Mucosa of descending colon (tissue), 3 donors: ENCODE data around the gene HSPA12B. TPM values are rescaled to one million over a fixed set of nuclear protein-coding genes. Genes with fewer than 3 reads are reported as not detected.

Source experiments
- ATAC-seq: fragments of 200-7000 bp; cut with Tn5 transposase; one replicate; pipeline ENCODE4 v1.9.1; 2020; ENCODE audit warnings: mild to moderate bottlenecking, moderate library complexity
- DNase-seq, 3 donors: peaks; one replicate each; pipeline ENCODE4 v3.0.0-alpha.2; 2020
- H3K36me3 ChIP-seq: fragments of 200-600 bp; one replicate; pipeline ENCODE4 v1.8.0; 2021; ENCODE audit warnings: low read depth, mild to moderate bottlenecking
- H3K4me1 ChIP-seq: fragments of 200-600 bp; one replicate; pipeline ENCODE4 v1.8.0; 2021; ENCODE audit warnings: low read depth, mild to moderate bottlenecking
- H3K4me3 ChIP-seq: fragments of 200-600 bp; one replicate; pipeline ENCODE4 v1.8.0; 2021; ENCODE audit warnings: mild to moderate bottlenecking
- H3K9me3 ChIP-seq: fragments of 200-600 bp; one replicate; pipeline ENCODE4 v1.8.0; 2021; ENCODE audit warnings: mild to moderate bottlenecking
- intact Hi-C, 2 donors: fragments of 100-400 bp; cut with DNase I in 1 of 2; cut with micrococcal nuclease in 1 of 2; formaldehyde crosslinking; loops; one replicate each; pipeline versions ENCODE4 v1.11.0 to v1.11.1; 2022; cut with DNase I, micrococcal nuclease
- total RNA-seq, 3 donors: library from RNA; stranded (reverse); fragmentation: NEBNext Ultra II Directional in 2 of 3; extraction: Animal tissue kit (Norgen Biotek cat#: 25700) in 2 of 3; gene quantifications; one replicate each; pipeline versions ENCODE4 v1.2.1 to v1.2.4, GENCODE V29; 2021 to 2023
- TF ChIP-seq, protein P1 (sequence below): fragments of 200-600 bp; IDR thresholded peaks from one replicate; pipeline ENCODE4 v1.8.0; 2022; ENCODE audit warnings: antibody characterized with exemption, mild to moderate bottlenecking
- donor health status: DM: no; HTN: no; CAD: no; lungs with moderate emphysema.
- donor health status: DM: no; HTN: no; CAD: no.
- donor health status: DM: no; HTN: yes; CAD: no.

Gene HSPA12B
- total RNA-seq, 3 donors from 2014 or later, result 1.2 to 5.9 (median 3.4) TPM

DNA sequence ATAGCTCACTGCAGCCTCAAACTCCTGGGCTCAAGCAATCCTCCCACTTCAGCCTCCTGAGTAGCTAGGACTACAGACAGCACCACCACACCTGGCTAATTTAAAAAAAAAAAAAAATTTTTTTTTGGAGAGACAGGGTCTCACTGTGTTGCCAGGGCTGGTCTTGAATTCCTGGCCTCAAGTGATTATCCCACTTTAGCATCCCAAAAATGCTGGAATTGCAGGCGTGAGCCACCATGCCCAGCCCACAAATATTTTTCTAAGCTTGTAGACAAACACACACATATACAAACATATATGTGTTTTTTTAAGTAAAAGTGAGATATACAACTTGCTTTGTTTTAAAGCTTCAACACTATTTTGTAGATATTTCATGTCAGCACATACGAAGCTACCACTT is 10.8 kb downstream of the HSPA12B start:
- Histone ChIP-seq H3K4me3 (no peak overlapping the region), H3K36me3 (no peaks in the 10 kb centered on the region), H3K9me3 (no peaks in the 10 kb centered on the region), H3K4me1 (no peaks in the 10 kb centered on the region)
- no peak for DNase-seq
- intact Hi-C loops, result no loop called here
- TF ChIP-seq, protein P1, sequence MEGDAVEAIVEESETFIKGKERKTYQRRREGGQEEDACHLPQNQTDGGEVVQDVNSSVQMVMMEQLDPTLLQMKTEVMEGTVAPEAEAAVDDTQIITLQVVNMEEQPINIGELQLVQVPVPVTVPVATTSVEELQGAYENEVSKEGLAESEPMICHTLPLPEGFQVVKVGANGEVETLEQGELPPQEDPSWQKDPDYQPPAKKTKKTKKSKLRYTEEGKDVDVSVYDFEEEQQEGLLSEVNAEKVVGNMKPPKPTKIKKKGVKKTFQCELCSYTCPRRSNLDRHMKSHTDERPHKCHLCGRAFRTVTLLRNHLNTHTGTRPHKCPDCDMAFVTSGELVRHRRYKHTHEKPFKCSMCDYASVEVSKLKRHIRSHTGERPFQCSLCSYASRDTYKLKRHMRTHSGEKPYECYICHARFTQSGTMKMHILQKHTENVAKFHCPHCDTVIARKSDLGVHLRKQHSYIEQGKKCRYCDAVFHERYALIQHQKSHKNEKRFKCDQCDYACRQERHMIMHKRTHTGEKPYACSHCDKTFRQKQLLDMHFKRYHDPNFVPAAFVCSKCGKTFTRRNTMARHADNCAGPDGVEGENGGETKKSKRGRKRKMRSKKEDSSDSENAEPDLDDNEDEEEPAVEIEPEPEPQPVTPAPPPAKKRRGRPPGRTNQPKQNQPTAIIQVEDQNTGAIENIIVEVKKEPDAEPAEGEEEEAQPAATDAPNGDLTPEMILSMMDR, result no peak
- ATAC-seq, result no peak

DNA sequence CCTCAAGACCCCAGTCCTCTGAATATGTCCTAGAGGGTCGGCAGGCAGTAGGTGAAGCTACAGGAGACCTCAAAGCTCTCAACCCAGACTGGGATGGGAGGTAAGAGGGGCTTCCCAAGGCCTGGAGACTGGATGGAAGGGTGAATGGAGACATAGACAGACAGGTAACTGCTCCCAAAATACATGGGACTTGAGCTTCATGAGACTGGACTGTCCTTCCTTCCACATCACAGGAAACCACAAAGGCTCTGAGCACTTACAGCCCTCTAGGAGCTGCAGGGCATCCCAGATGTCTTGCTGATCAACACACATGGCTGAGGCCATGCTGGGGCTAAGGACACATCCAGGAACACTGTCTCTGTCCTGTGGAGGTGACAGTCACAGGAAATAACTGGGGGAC is 11.6 kb downstream of the HSPA12B start:
- no peaks in the 10 kb centered on the region for H3K36me3 ChIP-seq
- DNase-seq, result peak in 1 of 3 donors; percentile 2
- intact Hi-C loops, result no loop called here
- ATAC-seq, result no peak
- H3K9me3 ChIP-seq, result no peaks in the 10 kb centered on the region
- TF ChIP-seq, protein P1, result no peak
- no peak overlapping the region for H3K4me3 ChIP-seq
- H3K4me1 ChIP-seq, result no peaks in the 10 kb centered on the region

DNA sequence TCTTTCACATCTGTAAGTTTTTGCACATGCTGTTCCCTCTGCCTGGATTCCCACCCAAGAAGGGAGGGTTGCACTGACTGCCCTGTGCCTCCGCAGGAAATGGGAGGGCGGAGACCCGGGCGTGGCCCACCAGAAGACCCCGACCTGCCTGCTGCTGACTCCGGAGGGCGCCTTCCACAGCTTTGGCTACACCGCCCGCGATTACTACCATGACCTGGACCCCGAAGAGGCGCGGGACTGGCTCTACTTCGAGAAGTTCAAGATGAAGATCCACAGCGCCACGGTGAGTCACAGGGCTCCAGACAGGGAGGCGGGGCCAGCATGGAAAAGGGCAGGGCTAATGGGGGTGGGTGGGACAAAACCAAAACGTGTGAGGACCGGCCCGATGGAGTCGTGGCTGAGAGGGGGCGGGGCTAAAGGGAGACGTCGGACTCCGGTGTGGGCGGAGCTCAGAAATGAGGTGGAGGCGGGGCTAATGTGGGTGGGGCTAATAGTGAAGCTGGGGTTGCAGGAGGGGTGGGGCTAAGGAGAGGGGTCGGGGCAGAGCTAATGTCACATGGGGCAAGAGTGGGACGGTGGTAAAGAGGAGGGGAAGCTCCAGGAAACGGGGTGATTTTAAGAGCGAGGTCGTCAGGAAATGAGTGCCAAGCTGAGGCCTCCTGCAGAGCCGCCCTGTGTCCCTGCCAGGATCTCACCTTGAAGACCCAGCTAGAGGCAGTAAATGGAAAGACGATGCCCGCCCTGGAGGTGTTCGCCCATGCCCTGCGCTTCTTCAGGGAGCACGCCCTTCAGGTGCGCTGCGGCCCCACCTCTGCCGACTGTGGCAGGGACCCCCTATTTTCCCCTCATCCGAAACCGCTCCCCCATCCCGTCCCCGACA is 12.6 kb downstream of the HSPA12B start:
- peak; percentile 70 for ATAC-seq
- H3K4me3 ChIP-seq, result no peak overlapping the region

DNA sequence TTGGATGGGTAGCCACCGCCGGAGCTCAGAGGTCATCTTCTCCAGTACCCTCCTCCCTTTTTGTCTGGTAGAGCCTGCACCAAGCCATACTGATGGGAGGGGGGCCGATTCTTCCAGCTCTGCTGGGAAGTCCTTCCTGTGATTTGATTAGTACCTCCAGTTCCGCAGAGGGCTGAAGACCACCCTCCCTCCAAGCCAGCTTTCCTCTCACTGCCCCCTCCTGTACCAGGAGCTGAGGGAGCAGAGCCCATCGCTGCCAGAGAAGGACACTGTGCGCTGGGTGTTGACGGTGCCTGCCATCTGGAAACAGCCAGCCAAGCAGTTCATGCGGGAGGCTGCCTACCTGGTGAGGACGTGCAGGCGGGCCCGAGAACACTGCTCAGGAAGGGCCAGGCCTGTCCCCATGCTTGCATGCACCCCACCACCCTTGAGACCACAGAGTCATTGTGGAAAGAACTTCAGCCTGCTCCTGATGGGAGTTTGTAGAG is 13.2 kb downstream of the HSPA12B start:
- intact Hi-C loops, result no loop called here
- ATAC-seq, result no peak
- TF ChIP-seq, protein P1, result no peak
- Histone ChIP-seq H3K9me3 (no peaks in the 10 kb centered on the region), H3K36me3 (no peaks in the 10 kb centered on the region), H3K4me3 (no peak overlapping the region), H3K4me1 (no peaks in the 10 kb centered on the region)
- DNase-seq, result peak in 1 of 3 donors; percentile 9

More for the DNA sequence above, 12.6 kb downstream of the HSPA12B start:
- no peaks in the 10 kb centered on the region for H3K9me3 ChIP-seq
- H3K36me3 ChIP-seq, result no peaks in the 10 kb centered on the region
- TF ChIP-seq, protein P1, result no peak
- DNase-seq, result peak; percentile 60 to 80 (median 67)
- intact Hi-C loops, result no loop called here
- no peaks in the 10 kb centered on the region for H3K4me1 ChIP-seq

DNA sequence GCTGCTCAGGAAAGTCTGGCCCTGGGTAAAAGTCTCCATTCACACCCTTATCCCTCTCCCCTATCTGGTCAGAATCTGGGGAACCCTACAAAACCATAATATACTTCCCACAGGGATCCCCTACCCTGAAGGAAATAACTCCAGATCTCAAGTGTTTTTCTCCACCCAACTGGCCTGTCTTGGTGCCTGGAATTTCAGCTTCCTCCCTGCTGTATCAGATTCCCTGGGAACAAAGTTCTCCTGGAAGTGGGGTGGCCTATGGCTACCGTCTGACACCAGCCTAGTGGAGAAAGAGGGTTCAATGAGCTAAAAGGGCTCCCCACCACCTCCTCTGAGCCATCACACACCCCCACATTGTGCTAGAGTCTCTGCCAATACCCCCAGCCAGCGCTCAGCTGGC is 15.0 kb downstream of the HSPA12B start:
- H3K4me1 ChIP-seq, result peaks cover 7% of the 10 kb centered on the region
- no peaks in the 10 kb centered on the region for H3K36me3 ChIP-seq
- no peak for DNase-seq
- intact Hi-C loops, result no loop called here
- H3K9me3 ChIP-seq, result no peaks in the 10 kb centered on the region
- no peak for ATAC-seq
- TF ChIP-seq, protein P1, result no peak
- no peak overlapping the region for H3K4me3 ChIP-seq
